HepG2 (cell line): ENCODE measurements around the gene MSI2. TPM values are rescaled to one million over a fixed set of nuclear protein-coding genes. Genes with fewer than 3 reads are reported as not detected.

Experiments
- ATF7 ChIP-seq, 2 experiments: fragments of 450-650 bp in 1 of 2; sonication (generic) in 1 of 2; formaldehyde crosslinking in 1 of 2; IDR thresholded peaks; 2 replicates each; pipeline versions ENCODE4 v1.4.0 to v1.6.1; 2016 to 2020; ENCODE audit warnings: antibody characterized with exemption in 1 of 2, mild to moderate bottlenecking in 1 of 2, missing genetic modification reagents in 1 of 2
- MAX ChIP-seq: IDR thresholded peaks from 2 replicates; pipeline ENCODE4 v1.6.1; 2012; ENCODE audit warnings: inconsistent platforms
- PCBP1 ChIP-seq: fragments of 200-400 bp; formaldehyde crosslinking; IDR thresholded peaks from 2 replicates; pipeline ENCODE4 v1.6.1; 2017; ENCODE audit warnings: mild to moderate bottlenecking, low read depth, low read length, borderline replicate concordance
- POLR2A ChIP-seq, 2 experiments: IDR thresholded peaks; 2 replicates each; pipeline ENCODE4 v1.6.1; 2011; ENCODE audit warnings: low read depth in 2 of 2, low read length in 2 of 2, mild to moderate bottlenecking in 1 of 2, moderate library complexity in 1 of 2; ENCODE audit not compliant: insufficient read depth in 1 of 2
- PRDM10 ChIP-seq: sonication (generic); formaldehyde crosslinking; IDR thresholded peaks from 2 replicates; pipeline ENCODE4 v1.4.0; 2020; ENCODE audit warnings: low read depth, missing genetic modification reagents
- SMAD1 ChIP-seq: sonication (generic); formaldehyde crosslinking; IDR thresholded peaks from 2 replicates; pipeline ENCODE4 v1.4.0; 2020; ENCODE audit warnings: missing genetic modification reagents, low read depth, mild to moderate bottlenecking, borderline replicate concordance
- TEAD3 ChIP-seq: optimal IDR thresholded peaks from 2 replicates; pipeline ENCODE3; 2016; ENCODE audit warnings: borderline replicate concordance
- YEATS4 ChIP-seq: sonication (generic); formaldehyde crosslinking; IDR thresholded peaks from 2 replicates; pipeline ENCODE4 v1.4.0; 2020; ENCODE audit warnings: missing genetic modification reagents, borderline replicate concordance
- ZBTB49 ChIP-seq: sonication (generic); formaldehyde crosslinking; IDR thresholded peaks from 2 replicates; pipeline ENCODE4 v1.4.0; 2020; ENCODE audit warnings: missing genetic modification reagents, borderline replicate concordance
- ZMYM4 ChIP-seq: sonication (generic); formaldehyde crosslinking; IDR thresholded peaks from 2 replicates; pipeline ENCODE4 v1.8.1; 2023; ENCODE audit warnings: mild to moderate bottlenecking, missing genetic modification reagents
- ZNF30 ChIP-seq: sonication (generic); formaldehyde crosslinking; IDR thresholded peaks from 2 replicates; pipeline ENCODE4 v1.5.0; 2020; ENCODE audit warnings: mild to moderate bottlenecking, missing genetic modification reagents
- ZNF615 ChIP-seq: sonication (generic); formaldehyde crosslinking; IDR thresholded peaks from 2 replicates; pipeline ENCODE4 v1.5.0; 2020; ENCODE audit warnings: mild to moderate bottlenecking, missing genetic modification reagents, borderline replicate concordance
- ZNF792 ChIP-seq: IDR thresholded peaks from 2 replicates; pipeline ENCODE4 v1.6.1; 2016
- ZSCAN25 ChIP-seq: sonication (generic); formaldehyde crosslinking; IDR thresholded peaks from 2 replicates; pipeline ENCODE4 v1.8.0; 2022; ENCODE audit warnings: mild to moderate bottlenecking, missing genetic modification reagents
- polyA plus RNA-seq, 8 experiments: library from polyadenylated mRNA; depleted of rRNA in 3 of 8; stranded (reverse) in 7 of 8; unstranded in 1 of 8; fragments of >200 nt; fragmentation: Illumina TruSeq in 4 of 8; extraction: Trizol in 4 of 8; gene quantifications; 2 replicates each; pipeline versions ENCODE4 v1.2.1 to v1.2.3, GENCODE V29; 2011 to 2016; ENCODE audit warnings: low read depth in 4 of 8, missing spikeins in 1 of 8, mixed read lengths in 1 of 8; ENCODE audit not compliant: insufficient read depth in 1 of 8
- total RNA-seq, 5 experiments: library from RNA; depleted of rRNA; stranded (reverse); fragments of >200 nt; fragmentation: Illumina TruSeq; extraction: Trizol; gene quantifications; 2 replicates each; pipeline ENCODE4 v1.2.3, GENCODE V29; 2016; ENCODE audit warnings: low read depth in 1 of 5
- TF ChIP-seq, protein P1 (sequence below): sonication (generic); formaldehyde crosslinking; IDR thresholded peaks from 2 replicates; pipeline ENCODE4 v1.5.0; 2020; ENCODE audit warnings: missing genetic modification reagents
- TF ChIP-seq, protein P2 (sequence below): sonication (generic); formaldehyde crosslinking; IDR thresholded peaks from 2 replicates; pipeline ENCODE4 v1.5.0; 2020; ENCODE audit warnings: missing genetic modification reagents
- TF ChIP-seq, protein P3 (sequence below): sonication (generic); formaldehyde crosslinking; IDR thresholded peaks from 2 replicates; pipeline ENCODE4 v1.5.1; 2020; ENCODE audit warnings: missing genetic modification reagents, mild to moderate bottlenecking, borderline replicate concordance

The MSI2 gene
- total and polyA plus RNA-seq, 2 of the 13 experiments (the other 11 are each of a cell fraction or from before 2014, with no cell fraction given), result 77.5 to 78.4 TPM

DNA sequence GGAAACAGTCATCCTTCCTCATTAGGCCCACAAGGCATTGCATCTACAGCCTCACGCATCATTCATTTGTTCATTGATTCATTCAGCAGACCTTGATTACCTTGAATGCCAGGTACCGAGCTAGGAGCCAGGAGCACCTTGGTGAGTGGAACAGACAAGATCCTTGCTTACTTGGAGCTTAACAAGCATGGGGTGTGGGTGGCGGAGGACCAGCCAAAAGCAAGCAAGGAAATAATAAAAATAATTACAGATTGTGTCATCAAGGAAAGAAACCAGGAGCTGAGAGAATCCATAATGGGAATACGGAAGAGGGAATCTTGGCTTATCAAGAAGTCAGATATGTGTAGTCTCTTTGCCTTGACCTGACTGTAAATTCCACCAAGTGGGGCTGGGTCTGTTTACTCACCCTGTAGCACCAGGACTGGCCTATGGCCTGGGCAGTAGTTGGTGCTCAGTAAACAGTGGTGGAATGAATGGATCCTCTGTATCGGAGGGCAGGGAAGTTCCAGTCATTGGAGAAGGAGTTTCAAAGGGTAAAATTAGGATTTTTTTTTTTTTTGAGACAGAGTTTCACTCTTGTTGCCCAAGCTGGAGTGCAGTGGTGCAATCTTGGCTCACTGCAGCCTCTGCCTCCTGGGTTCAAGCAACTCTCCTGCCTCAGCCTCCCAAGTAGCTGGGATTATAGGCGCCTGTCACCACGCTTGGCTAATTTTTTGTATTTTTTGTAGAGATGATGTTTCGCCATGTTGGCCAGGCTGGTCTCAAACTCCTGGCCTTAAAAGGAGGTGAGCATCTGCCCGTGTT, 157.7 kb downstream of the MSI2 start (continued):
- TF ChIP-seq, protein P1, sequence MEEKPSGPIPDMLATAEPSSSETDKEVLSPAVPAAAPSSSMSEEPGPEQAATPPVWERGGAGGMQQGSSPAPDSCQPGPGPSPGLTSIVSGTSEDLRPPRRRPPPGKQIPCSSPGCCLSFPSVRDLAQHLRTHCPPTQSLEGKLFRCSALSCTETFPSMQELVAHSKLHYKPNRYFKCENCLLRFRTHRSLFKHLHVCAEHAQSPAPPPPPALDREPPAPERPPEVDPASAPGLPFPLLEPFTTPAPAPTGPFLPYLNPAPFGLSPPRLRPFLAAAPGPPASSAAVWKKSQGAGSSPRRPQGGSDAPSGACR, result peak; percentile 75; the same call in 1 of the 2 replicates
- TF ChIP-seq, protein P2, sequence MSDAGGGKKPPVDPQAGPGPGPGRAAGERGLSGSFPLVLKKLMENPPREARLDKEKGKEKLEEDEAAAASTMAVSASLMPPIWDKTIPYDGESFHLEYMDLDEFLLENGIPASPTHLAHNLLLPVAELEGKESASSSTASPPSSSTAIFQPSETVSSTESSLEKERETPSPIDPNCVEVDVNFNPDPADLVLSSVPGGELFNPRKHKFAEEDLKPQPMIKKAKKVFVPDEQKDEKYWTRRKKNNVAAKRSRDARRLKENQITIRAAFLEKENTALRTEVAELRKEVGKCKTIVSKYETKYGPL (CRISPR knock-in tag), result no peak
- no peak for TF ChIP-seq ZNF30 (CRISPR knock-in tag)
- TF ChIP-seq MAX, result peak; percentile 52; the same call in 1 of the 2 replicates
- TF ChIP-seq ATF7 (IDR thresholded peaks at IDR 0.05), result no peak
- TF ChIP-seq ATF7 (CRISPR knock-in tag; IDR thresholded peaks at IDR 0.05), result peak; percentile 74; the same call in 1 of the 2 replicates
- TF ChIP-seq ZNF792 (CRISPR knock-in tag), result peak; percentile 97
- TF ChIP-seq PCBP1, result no peak
- TF ChIP-seq ZBTB49 (CRISPR knock-in tag), result no peak
- TF ChIP-seq YEATS4 (CRISPR knock-in tag), result peak; percentile 56; the same call in 1 of the 2 replicates
- TF ChIP-seq PRDM10 (CRISPR knock-in tag), result peak; percentile 90
- TF ChIP-seq TEAD3, result peak; percentile 97
- TF ChIP-seq ZMYM4 (CRISPR knock-in tag), result peak; percentile 98
- peak; percentile 66; the same call in 1 of the 2 replicates for TF ChIP-seq ZNF615 (CRISPR knock-in tag)
- TF ChIP-seq, protein P3, sequence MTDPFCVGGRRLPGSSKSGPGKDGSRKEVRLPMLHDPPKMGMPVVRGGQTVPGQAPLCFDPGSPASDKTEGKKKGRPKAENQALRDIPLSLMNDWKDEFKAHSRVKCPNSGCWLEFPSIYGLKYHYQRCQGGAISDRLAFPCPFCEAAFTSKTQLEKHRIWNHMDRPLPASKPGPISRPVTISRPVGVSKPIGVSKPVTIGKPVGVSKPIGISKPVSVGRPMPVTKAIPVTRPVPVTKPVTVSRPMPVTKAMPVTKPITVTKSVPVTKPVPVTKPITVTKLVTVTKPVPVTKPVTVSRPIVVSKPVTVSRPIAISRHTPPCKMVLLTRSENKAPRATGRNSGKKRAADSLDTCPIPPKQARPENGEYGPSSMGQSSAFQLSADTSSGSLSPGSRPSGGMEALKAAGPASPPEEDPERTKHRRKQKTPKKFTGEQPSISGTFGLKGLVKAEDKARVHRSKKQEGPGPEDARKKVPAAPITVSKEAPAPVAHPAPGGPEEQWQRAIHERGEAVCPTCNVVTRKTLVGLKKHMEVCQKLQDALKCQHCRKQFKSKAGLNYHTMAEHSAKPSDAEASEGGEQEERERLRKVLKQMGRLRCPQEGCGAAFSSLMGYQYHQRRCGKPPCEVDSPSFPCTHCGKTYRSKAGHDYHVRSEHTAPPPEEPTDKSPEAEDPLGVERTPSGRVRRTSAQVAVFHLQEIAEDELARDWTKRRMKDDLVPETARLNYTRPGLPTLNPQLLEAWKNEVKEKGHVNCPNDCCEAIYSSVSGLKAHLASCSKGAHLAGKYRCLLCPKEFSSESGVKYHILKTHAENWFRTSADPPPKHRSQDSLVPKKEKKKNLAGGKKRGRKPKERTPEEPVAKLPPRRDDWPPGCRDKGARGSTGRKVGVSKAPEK (CRISPR knock-in tag), result no peak
- peak; percentile 80 for TF ChIP-seq ZSCAN25 (CRISPR knock-in tag)
- no peak for TF ChIP-seq POLR2A (IDR thresholded peaks at IDR 0.05; ENCODE audit: insufficient read depth in 1 of 2, low read depth in 2 of 2, low read length in 2 of 2)
- TF ChIP-seq SMAD1, result no peak
